GM12872 (cell line): ENCODE measurements around the gene SLC35F4.

ENCODE experiments used
- TF ChIP-seq, protein P1 (sequence below): IDR thresholded peaks from 3 replicates; pipeline ENCODE4 v1.5.1; 2011; ENCODE audit warnings: low read depth, mild to moderate bottlenecking, low read length, moderate library complexity; ENCODE audit not compliant: insufficient read depth

The SLC35F4 gene

DNA sequence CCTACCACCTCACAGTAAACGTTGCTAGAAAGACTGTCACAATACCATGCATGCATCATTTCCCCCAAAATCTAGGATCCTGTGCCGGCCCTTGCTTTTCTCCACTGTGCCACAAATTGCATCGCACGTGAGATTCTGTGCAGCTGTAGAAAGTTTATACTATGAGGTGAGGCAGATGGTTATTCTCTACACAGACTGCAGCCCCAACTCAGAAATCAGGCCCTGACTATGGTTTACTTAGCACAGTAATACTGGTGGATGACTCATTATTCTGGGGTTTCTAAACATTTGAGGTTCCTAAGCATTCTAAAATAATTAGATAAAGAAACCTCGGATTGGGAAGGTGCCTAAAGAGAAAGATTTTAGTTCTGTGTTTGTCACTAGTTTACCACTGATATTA is 208.4 kb downstream of the SLC35F4 start:
- TF ChIP-seq, protein P1, sequence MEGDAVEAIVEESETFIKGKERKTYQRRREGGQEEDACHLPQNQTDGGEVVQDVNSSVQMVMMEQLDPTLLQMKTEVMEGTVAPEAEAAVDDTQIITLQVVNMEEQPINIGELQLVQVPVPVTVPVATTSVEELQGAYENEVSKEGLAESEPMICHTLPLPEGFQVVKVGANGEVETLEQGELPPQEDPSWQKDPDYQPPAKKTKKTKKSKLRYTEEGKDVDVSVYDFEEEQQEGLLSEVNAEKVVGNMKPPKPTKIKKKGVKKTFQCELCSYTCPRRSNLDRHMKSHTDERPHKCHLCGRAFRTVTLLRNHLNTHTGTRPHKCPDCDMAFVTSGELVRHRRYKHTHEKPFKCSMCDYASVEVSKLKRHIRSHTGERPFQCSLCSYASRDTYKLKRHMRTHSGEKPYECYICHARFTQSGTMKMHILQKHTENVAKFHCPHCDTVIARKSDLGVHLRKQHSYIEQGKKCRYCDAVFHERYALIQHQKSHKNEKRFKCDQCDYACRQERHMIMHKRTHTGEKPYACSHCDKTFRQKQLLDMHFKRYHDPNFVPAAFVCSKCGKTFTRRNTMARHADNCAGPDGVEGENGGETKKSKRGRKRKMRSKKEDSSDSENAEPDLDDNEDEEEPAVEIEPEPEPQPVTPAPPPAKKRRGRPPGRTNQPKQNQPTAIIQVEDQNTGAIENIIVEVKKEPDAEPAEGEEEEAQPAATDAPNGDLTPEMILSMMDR: no peak

DNA sequence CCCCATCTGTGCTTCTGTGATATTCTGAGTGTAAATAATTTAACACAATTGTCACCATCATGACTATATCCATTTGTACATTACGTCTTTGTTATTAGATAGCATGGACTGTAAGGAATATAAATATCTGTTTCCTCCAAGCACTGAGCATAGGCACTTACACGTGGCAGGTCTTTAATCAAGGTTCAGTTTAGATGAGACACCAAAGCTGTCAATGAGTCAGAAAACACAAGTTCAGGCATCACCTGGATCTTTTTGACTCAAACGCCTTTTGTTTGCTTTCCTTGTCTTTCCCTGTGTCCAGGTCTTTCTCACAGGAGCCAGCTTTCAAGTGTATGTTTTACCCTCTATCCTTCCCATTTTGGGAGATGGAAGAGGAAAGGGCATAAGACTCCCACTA is 209.0 kb downstream of the SLC35F4 start:
- TF ChIP-seq, protein P1: no peak

DNA sequence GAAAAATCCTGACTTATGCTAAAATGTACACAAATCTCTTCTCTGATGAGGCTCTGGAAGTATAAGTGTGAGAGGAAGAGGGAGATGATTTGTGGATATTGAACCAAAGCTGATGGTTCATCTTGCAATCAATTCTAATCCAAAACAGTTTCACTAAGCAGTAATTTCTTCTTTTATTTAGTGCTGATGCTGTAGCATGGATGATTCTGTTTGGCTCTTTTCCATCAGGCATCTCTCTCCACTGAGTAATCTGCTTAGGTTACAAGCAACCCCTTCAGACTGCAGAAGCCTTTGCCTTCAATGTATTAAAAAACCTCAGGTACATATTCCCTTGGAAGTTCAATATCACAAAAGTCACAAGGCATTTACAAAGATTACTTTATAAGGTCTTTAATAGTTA is 213.1 kb downstream of the SLC35F4 start:
- TF ChIP-seq, protein P1: no peak

DNA sequence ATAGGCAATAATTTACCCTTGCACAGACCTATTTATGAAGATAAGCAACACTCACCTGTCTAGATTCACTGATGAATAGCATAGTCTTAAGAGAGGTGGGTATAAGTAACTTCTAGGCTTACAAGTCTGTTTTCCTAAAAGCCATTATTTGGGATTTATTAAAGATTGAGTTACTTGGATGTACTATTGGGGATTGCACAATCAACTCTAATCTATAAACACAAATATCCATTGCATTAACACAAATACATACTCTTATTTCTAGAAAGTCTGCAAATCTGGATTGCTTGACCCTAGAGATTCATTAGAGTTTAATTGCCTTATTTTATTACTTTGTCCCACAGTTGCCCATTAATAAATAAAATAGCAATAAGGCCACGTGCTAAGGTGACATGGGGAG is 224.1 kb downstream of the SLC35F4 start:
- TF ChIP-seq, protein P1: no peak

DNA sequence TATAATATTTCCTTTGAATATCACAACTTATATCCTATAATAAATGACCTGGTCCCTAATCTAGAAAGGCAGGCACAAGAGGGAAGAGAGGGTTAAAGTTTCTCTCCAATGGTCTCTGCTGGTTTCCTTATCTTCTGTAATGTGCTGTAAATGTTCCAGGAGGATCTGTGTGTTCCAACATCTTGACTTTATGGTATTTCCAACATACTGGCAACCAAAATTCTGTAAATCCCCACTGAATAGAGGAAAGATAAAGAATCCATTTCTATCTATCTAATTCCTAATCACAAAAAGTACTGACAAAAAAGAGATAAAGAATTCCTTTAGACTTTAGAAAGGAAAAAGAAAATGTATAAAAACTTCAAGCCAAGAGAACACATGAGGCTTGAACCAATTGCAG is 225.9 kb downstream of the SLC35F4 start:
- TF ChIP-seq, protein P1: no peak

DNA sequence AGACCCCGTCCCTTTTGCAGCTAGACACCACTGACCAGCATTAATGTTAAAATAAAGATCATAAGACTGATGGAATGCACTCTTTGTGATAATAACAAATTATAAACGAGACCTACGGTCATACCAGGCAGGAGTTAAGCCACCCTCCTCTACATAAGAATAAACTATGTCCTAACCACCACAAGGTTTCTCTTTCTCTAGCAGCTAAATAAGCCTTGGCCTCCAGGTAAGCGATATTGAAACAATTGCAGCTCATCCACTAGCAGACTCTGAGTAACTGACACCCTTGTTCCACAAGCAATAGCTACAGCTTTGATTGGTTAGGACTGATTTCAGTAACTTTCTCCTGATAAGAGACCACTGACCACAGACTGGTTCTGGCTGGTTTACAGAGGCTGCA is 228.0 kb downstream of the SLC35F4 start:
- TF ChIP-seq, protein P1: no peak

DNA sequence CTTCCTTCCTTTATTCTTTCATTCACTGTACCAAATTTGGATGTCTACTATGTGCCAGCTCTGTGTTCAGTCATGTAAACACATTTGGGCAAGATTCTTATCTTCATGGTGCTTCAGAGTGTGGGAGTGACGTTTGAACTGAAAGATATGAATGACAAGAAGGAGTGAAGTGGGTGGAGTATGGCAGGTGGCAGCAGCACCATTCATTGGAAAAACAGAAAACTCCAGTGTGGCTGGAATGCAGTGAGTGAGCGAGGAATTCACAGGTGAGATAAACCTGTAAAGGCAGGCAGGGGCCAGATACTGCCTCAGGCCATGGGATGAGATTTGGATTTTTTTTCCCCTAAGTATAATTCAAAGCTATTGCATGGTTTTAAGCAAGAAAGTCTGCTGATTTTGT is 231.6 kb downstream of the SLC35F4 start:
- TF ChIP-seq, protein P1: no peak

DNA sequence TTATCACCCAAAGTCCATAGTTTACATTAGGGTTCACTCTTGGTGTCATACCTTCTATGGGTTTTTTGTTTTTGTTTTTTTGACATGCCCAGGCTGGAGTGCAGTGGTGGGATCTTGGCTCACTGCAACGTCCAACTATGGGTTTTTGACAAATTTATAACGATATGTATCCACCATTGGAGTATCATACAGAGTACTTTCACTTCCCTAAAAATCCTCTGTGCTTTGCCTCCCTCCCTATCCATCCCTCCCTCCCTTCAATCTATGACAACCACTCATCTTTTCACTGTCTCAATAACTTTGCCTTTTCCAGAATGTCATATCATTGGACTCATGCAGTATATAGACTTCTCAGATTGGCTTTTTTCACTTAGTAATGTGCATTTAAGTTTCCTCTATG is 233.2 kb downstream of the SLC35F4 start:
- TF ChIP-seq, protein P1: no peak
